ENCODE measurements around the gene NUP93.
A peak's percentile ranks its signal among the peaks of the same experiment; 100 is the strongest.

NUP93 gene

DNA sequence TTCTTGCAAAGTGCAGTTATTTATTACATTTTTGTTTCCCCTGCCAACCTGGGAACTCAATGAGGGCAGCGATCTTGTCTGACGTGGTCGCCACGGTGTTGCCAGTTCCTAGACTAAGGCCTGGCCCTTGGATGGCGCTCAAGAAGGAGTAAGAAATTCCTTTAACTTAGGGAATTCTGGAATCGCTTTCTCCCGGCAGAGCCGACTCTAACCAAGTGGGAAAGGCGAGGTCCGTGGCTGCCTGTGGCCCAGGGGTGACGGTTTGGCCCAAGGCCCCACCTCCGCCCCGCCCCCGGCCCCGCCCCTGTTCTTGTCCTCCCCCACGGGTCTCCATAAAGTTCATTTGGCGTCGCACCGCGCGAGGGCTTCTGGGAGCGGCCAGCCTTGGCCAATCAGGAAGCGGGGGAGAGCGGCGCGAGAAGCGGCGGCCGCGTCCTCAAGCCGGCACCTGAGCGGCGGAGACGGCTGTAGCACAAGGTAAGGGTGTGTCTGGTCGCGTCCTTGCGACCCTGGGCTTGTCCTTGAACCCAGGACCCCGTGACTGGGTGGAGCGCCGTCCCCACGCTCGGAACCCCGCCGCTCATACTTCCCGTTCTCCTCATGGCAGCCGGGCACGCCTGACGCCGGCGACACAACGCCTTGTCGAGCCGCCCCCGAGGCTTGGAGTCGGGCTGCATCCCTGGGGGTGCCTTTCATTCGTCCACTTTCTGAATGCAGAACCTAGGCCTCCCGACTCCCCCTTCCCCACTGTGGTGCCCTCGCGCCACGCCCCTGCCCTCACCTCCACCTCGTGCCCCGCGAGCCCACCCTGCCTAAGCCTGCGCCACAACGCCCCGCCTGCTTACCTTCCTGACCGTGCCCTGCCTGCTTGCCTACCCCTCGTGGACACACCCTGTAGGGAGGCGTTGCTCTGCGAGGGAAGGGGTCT lies at the start of gene NUP93:
Gene NUP93, plus strand, starts transcription at position 395 of the 928 bp plus-strand sequence. CDS start 18,119 bp downstream, outside the sequence.
- peak; percentile 90 for DNase-seq

DNA sequence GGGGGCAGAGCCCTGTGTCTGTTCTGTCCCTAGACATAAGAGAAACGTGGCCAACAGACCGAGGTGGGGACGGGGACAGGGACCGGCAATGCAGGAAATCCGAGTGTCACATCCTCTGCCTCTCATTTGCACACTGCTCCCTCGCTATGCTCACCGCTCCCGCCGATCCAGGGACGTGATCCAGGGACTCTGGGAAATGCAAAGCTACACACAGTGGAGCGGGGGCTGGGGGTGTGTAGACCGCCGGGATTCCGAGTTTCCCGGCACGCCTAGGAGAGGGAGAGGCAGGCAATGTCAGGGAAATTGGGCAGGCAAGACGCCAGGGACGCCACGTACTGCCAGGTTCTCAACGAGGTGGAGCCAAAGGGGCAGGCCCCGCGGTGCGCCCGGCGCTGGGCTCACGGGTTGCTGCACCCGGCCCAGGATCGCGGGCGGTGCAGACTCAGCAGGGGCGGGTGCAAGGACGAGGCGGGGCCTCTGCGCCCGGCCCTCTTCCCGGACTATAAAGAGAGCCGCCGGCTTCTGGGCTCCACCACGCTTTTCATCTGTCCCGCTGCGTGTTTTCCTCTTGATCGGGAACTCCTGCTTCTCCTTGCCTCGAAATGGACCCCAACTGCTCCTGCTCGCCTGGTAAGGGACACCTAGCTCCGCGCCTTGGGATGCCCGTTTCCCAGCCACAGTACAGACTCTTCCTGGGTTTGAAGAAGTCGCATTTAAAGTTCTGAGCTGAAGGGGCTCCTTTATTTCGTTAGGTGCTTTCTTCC lies 47.8 kb upstream of the NUP93 start, which contains the start of gene MT1X:
Gene MT1X, plus strand, starts transcription at position 532 of the 764 bp plus-strand sequence. Its CDS starts 71 bp downstream, at position 603.
- peak; percentile 82 for DNase-seq

DNA sequence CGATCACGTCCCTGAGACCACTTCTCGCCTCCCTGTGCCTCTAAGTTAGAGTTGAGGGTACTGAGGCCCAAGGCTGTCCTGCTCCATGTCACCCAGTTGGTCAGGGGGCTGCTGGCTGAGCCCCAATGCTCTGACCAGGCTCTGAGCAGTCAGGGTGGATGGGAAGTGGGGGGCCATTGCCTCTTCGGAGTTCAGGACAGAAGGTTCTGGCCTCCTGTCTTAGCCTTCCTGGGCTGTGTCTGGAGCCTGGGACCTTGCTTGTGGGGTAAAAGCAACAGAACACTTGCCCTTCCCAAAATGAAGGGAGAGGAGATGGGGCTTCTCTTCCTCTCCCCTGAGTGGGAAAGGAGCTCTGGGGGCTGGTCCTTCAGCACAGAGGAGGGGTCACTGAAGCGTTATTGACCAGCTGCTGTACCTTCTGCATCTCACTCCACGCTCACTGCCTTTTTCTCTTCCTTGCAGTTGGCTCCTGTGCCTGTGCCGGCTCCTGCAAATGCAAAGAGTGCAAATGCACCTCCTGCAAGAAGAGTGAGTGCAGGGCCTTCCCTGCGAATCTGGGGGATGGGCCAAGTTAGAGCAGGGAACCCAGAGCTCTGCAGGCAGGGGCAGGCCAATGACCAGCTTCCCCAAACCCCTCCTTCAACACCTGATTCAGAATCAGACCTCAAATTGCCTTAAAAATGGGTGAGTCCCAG lies 47.1 kb upstream of the NUP93 start:
- DNase-seq, result no peak

DNA sequence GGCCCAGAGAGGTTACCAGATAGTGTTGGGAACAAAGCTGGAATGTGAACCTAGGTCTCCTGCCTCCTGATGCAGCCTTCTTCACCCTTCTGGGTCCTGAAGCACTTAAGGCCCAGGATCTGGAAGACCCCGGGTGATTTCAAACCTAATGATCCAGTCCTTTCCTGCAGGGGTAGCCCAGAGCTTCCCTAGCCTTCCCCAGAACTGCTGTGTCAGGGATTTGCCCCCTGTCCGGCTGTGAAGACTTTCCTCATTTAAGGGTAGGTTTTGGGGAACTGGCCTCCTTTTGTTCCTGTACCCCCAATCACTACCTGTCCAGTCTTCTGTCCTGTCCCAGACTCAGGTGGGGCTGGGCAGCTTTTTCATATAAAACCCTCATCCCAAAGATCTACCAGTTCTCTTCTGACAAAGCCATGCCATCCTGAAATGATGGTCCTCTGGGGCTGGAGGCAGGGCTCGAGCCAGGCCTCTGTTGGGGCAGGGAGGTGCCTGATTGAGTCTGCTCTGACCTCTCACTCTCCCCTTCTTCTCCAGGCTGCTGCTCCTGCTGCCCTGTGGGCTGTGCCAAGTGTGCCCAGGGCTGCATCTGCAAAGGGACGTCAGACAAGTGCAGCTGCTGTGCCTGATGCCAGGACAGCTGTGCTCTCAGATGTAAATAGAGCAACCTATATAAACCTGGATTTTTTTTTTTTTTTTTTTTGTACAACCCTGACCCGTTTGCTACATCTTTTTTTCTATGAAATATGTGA lies 46.3 kb upstream of the NUP93 start:
- no peak for DNase-seq

DNA sequence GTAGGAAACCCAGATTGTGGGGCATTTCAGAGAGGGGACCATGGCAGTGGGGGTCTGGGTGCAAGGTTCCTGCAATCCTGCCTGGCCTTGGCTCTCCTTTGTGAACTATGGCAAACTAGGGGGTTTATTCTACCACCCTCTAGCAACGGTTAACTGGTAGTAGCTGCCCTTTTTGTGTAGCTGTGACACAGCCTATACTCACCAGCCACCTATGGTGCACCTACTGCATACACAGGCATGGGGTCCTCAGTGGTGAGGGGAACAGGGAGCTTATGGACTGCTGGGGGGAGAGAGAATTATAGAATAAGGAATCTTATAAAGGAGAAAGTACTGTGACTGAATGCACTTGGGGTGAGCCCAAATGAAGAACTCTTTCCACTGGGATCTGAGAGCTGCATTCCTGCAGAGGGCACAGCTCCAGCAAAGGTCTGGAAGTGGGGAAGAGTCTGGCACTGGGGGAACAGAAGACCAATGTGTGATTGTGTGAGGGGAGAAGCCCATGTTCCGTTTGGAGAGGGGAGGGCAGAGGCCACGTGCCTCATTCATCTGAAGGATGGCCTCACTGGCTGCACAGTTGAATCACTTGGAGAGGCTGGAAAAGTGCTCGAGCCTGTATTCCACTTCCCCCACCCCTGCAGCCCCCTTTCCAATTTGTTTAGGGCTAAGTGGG lies 45.5 kb upstream of the NUP93 start:
- no peak for DNase-seq

DNA sequence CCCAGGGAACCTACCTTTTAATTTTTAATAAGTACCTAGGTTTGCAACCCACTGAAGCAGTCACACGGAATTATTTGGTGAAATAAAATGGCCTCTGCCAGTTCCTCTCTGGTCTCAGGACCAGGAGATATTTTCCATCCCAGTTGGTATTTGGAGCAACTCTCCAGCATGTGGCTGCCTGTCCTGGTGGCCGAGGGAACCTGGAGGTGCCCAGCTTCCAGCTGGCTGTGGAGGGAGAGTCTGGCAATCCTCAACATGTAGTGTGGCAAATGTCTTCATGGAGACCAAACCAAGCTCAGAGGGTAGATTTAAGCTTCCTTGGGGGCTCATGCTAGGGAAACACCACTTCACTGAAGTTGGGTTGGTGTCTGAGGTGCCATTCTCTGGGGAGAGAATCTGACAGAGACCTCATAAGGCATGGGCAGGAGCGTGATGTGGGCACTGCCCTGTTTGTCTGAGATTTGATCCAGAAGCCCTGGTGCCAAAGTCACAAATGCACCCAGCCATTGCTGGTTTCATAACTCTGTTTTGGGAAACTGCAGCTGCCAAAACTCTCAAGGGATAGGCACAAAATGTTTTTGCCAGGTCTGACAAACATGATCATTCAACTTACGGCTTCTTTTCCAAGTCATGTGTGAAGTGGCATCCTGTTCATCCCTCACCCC lies 44.9 kb upstream of the NUP93 start:
- DNase-seq, result no peak

DNA sequence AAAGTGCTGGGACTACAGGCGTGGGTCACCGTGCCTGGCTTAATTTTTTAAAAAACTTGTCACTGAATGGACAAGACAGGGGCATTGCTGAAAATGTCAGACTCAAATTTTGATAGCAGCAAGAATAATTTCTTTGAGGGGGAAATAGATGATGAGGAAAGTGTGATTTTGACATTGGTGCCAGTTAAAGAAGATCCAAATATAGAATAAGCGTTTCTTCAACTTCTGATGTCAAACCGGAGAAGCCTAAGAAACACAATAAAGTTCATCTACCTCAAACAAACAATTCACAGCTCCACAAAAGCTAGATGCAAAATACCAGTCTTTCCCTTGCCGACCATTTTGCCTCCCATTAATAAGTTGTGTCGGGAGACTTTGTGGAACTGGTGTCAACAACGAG lies 43.2 kb upstream of the NUP93 start:
- no peak for DNase-seq

DNA sequence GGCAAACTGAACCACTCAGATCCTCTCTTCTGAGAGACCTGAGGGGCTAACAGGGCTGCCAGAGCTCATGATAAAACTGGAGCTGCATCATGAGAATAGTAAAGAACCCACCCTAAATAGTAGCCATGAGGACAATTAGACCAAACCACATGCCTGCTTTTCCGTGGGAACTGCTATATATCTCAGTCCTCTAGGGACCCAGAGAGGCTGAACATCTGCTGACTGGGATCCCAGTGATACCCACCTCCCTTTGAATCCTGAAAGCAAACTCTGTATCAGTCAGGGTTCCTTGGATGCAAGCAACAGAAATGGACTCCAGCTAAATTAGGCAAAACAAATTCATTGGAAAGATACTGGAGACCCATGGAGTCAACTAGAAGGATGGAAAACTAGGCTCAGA lies 41.2 kb upstream of the NUP93 start:
- no peak for DNase-seq

DNA sequence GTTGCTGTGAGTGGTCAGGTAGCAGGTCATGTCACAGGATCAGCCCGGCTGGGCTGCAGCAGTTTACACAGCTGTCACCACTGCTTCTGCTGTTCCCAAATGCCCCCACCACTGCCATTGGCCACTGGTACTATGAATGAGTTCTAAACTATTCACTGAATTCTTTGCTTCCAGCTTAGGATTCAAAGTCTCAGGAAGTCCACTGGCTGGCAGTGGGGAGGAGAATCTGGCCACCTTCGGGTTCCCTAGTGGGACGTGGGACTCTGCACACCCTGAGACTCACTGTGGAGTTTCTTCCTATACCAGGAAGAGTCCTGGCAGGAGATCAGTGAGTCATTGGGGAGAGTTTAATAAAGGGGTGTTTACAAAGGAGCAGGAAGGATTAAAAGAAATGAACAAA lies 40.8 kb upstream of the NUP93 start:
- peak; percentile 20 for DNase-seq

DNA sequence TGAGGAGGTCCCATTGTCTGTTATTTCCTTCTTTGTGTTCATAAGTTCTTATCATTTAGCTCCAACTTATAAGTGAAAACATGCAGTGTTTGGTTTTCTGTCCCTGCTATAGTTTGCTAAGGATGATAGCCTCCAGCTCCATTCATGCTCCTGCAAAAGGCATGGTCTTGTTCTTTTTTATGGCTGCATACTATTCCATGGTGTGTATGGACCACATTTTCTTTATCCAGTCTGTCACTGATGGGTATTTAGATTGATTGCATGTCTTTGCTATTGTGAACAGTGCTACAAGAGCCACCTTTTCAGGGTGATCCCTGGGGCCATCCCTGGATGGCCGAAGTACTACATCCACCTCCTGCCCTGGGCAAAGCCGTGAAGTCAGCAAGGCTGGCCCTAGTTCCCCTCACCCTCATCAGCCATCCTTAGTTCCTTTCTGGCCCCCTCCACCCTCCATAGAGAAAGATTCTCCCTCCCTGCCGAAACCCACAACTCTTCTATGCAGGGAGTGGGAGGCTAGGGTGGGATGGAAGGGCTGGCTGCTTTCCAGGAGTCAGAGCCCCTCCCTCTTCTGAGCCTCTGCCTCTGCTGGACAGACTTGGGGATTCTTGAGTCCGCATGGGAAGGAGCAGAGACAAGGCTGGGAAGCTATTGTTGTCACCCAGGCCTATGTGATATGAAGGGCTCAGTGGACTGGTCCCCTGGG lies 39.4 kb upstream of the NUP93 start:
- DNase-seq, result no peak

DNA sequence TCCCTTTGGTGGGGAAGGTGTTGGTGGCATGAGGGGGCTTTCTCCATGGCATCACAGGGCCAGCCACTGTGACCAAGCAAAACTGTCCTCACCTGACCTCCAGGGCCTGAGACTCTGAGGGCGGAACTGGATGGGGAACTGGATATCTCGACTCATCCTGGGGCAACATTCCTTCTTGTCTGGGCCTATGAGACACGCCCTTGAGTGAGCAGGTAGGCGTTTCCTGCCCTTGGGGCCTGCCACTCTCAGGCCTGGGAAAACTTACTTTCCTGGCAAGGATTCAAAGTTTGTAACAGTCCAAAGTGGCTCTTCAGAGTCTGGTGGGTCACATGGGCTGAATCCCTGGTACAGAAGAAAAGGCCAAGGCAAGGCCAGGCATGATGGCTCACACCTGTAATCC lies 38.0 kb upstream of the NUP93 start:
- DNase-seq, result no peak

DNA sequence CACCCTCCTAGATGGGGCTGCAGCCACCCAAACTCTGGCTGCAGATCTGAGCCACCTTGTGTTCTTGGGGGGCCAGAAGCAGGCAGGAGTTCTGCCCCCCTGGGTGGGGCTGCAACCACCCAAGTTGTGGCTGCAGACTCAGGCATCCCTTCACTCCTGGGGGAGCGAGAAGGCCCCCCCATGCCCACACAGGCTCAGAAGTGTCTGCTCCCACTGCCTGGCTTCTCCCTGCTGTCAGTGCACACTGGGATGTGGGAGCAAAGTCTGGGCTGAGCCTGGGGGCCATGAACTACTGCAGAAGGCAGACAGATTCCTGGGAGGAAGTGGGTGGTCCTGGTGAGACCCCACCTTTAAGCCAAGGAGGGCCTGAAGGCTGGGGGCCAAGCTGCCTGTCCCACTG lies 34.7 kb upstream of the NUP93 start:
- DNase-seq, result no peak

DNA sequence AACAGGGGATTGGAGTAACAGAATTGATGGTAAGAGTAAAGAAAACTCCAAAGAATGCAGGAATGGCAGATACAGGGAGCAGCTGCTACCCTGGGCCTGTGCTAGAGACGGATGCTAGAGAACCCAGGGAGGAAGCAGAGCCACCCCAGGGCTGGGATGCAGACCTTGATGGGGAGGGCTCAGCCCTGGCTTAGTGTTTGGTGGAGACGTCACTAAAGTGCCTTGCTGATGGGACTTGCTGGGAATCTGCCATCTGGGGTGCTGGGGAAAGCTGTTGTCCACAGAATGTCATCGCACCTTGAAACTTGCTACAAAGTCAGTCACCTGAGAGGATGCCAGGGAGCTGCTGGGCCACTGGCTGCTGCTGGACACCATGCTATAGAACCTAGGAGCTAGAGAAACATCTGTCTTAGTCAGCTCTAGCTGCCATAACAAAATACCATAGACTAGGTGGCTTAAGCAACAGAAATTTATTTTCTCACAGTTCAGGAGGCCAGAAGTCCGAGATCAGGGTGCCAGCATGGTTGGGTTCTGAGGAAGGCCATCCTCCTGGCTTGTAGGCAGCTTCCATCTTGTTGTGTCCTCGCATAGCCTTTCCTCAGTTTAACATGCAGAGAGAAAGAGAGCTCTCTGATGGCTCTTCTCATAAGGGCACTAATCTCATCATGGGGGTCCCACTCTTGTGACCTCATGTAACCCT lies 32.3 kb upstream of the NUP93 start:
- no peak for DNase-seq

DNA sequence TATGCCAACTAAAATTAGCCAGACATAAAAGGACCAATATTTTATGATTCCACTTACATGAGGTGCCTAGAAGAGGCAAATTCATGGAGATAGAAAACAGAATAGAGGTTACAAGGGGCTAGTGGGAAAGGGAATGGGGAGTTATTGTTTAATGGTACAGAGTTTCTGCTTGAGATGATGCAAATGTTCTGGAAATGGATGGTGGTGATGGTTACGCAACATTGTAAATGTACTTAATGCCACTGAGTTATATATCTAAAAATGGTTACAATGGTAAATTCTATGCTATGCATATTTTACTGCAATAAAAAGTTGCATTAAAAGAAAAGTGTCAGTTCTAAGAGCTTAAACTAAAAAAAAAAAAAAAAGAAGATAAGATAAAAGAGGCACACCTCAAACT lies 29.7 kb upstream of the NUP93 start:
- DNase-seq, result no peak

DNA sequence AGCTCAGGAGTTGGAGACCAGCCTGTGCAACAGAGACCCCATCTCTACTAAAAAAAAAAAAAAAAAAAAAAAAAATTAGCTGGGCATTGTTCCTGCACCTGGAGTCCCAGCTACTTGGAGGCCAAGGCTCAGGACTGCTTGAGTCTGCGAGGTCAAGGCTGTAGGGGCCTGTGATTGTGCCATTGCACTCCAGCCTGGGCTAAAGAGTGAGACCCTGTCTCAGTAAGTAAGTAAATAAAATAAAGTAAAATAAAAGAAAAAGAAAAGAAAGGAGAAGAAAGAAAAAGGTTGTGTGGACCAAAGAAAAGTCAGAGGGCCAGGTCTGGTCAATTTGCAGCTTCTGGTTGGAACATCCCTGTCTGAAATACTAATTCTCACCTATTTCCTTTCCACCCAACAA lies 29.3 kb upstream of the NUP93 start:
- no peak for DNase-seq

DNA sequence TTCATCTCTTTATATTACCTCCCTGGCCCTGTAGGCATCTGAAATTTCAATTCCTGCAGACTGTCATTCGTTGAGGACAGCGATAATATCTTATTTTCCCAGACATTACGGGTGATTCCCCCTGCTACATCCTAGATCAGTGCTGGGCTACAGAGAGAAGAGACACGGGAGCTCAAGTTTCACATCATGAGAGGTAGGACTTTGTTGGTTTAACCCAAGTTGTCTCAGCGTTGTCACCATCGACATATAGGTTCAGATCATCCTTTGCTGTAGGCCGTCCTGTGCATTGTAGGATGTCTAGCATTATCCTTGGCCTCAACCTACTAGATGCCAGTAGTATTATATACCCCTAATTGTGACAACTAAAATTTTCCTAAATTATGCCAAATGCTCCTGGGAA lies 28.4 kb upstream of the NUP93 start:
- DNase-seq, result no peak

DNA sequence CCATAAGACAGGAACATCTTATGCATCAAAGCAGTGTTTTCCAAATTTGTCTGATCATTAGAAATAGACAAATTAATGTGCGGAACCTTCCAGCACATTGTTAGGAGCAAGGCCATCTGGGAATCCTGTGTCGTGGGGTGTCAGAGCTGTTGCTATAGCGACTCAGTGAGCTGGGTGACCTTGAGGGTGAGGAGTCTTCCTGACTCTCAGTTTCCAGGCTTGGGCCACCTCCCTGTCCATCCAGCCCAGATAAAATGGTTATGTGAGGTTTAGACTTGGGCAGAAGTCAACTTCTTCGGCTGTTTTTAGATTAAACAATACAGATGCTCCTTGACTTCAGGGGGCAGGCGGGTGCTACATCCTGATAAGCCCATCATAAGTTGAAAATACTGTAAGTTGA lies 27.1 kb upstream of the NUP93 start:
- DNase-seq, result no peak

DNA sequence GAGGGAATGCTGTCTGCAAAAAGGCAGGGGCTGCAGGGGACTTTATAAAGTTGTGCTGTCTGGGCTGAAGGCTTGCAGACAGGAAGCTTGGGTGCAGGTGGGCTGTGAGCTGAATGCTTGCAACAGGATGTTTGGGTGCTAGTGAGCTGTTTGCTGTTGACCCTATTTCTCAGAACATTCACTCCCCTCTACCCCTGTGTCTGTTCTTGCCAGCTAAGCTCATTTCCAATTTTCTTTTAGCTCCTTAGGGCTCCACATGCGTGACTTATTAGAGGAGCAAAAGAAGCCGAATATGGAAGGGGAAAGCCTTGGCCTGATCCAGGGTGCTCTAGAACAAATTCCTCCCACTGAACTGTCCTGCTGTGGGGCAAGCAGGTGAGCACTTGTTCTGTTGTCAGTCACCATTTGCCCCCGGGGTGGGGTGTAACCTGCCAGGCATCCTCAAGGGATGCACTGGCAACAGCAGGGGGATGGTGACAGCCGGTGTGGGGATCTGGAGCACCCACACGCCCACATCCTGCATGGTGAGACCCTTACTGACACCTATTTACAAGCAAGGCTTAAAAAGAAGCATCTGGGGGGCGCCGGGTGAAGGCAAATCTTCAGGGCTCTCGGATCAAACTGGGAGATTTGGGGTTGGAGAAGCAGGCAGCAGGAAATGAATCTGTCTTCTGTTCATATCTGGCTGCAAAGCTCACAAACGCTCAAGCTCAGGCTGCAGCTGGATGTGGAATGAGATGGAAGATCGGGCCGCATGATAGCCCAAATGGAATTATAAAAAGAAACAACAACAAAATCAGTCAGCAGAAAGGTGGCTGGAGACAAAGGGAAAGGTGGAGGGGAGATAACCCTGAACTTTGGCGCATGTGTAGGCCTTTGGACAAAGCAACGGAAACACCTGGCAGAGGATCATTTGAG lies 21.1 kb upstream of the NUP93 start:
- DNase-seq, result peak; percentile 91

DNA sequence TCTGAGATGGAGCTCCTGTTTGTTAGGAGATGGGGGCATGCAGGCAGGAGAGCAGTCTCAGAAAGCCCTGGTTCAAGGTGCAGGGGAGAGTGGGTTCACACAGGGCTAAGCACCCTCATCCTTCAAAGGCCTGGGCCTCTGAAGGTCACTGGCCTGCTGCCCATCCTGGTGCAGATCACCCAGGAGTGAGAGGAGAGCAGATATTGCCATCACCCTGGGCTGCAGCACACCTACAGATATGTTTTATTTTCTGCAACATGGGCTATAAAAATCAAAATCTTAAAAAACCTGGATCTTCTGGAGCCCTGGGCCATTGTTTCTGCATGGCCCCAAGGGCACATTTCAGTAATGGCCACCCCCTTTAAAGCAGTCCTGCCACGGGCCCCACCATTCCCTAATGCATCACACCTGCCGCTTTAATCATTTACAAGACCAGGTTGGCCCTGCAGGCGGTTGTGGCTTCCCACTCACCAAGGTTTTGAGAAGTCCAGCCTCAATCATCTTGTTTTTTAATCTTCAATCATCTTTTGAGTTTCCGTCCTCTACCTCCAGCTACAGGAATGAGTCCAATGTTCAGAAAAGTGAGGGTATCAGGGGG lies 20.4 kb upstream of the NUP93 start:
- peak; percentile 42 for DNase-seq

All from NCI-H146 (cell line).